Measurements from ENCODE around the gene SYCP3. TPM values are rescaled to one million over a fixed set of nuclear protein-coding genes. Genes with fewer than 3 reads are reported as not detected.

The SYCP3 gene
- total and polyA plus RNA-seq, 2 of the 8 experiments (the other 6 are each of a cell fraction or from before 2014, with no cell fraction given) = 0.02 to 0.07 TPM

- Histone ChIP-seq H2BK120ac (replicated peaks; ENCODE audit: low read depth, low read length) (no peak overlapping the region), H3K18ac (ENCODE audit: extremely low read depth, low read length) (no peak overlapping the region), H3K4me2 (ENCODE audit: insufficient read depth in 1 of 2, low read depth in 2 of 2, low read length in 2 of 2) (no peak overlapping the region), H2BK15ac (ENCODE audit: low read length) (no peak overlapping the region), H3K9ac (replicated peaks in 1 of 4; ENCODE audit: extremely low read depth in 1 of 4, low read depth in 3 of 4, low read length in 3 of 4) (no peak overlapping the region), H2BK12ac (ENCODE audit: low read depth, low read length) (no peak overlapping the region), H3K27ac (ENCODE audit: low read depth, low read length) (no peak overlapping the region), H4K5ac (ENCODE audit: insufficient read length, low read depth, low read length) (no peak overlapping the region), H4K20me1 (replicated peaks in 1 of 2; ENCODE audit: control insufficient read depth in 1 of 2, insufficient read depth in 2 of 2, low read length in 2 of 2) (no peaks in the 10 kb centered on the region), H4K91ac (replicated peaks; ENCODE audit: insufficient read length, low read length) (no peak overlapping the region), H4K8ac (ENCODE audit: extremely low read depth, insufficient read depth, low read length) (no peak overlapping the region), H2AK5ac (ENCODE audit: low read depth, low read length) (no peak overlapping the region), H3K56ac (replicated peaks; ENCODE audit: insufficient read length, low read depth, low read length) (no peak overlapping the region), H2BK20ac (ENCODE audit: low read length) (no peak overlapping the region), H3K4ac (replicated peaks; ENCODE audit: insufficient read length, low read depth, low read length) (no peak overlapping the region), H3K23ac (ENCODE audit: insufficient read length) (no peak overlapping the region), H3K4me3 (ENCODE audit: extremely low read depth in 1 of 4, insufficient read depth in 2 of 4, low read depth in 3 of 4, low read length in 4 of 4) (no peak overlapping the region), H3K27me3 (replicated peaks in 1 of 4; ENCODE audit: control insufficient read depth in 3 of 4, extremely low read depth in 1 of 4, insufficient read depth in 3 of 4, low read length in 3 of 4) (no peaks in the 10 kb centered on the region), H3K23me2 (ENCODE audit: low read depth, low read length) (no peaks in the 10 kb centered on the region), H3K14ac (ENCODE audit: insufficient read length) (no peak overlapping the region), H3K36me3 (ENCODE audit: control insufficient read depth in 2 of 4, insufficient read depth in 4 of 4, low read length in 3 of 4) (peaks cover 6 to 8% (median 6%) of the 10 kb centered on the region in 4 experiments; a peak in 5 of 8 replicates), H2BK5ac (ENCODE audit: low read depth, low read length) (no peak overlapping the region), H2AFZ (ENCODE audit: low read length) (no peak overlapping the region), H3K9me3 (ENCODE audit: insufficient read depth in 2 of 2, low read depth in 1 of 2, low read length in 1 of 2) (no peaks in the 10 kb centered on the region), H3K4me1 (replicated peaks in 1 of 4; ENCODE audit: control insufficient read depth in 3 of 4, insufficient read depth in 4 of 4, low read length in 3 of 4) (no peaks in the 10 kb centered on the region), H3K79me1 (ENCODE audit: low read depth, low read length) (no peaks in the 10 kb centered on the region), H3K79me2 (ENCODE audit: control insufficient read depth in 1 of 2, insufficient read depth in 2 of 2, low read length in 2 of 2) (no peaks in the 10 kb centered on the region)
- DNase-seq (ENCODE audit: low read depth in 1 of 2, low spot score in 2 of 2) (no peak), FAIRE-seq (no peak)
- CTCF ChIA-PET (ENCODE audit: partially characterized antibody) = no interaction called here
- WGBS, 2 experiments (ENCODE audit: extremely low coverage in 1 of 2, insufficient coverage in 1 of 2, insufficient read length in 1 of 2, insufficient replicate concordance in 2 of 2, low coverage in 1 of 2, low lambda C conversion rate in 2 of 2, missing lambda C conversion rate in 1 of 2) = 88% methylated on average over 5 of the region's 5 CpGs; no CpG with 5 or more reads in 1 of the 2 experiments
- POLR2A ChIA-PET (ENCODE audit: partially characterized antibody) = no interaction called here
- no peak for TF ChIP-seq CTCF (IDR thresholded peaks at IDR 0.05; ENCODE audit: control extremely low read depth in 1 of 3, insufficient read depth in 1 of 3, low read depth in 1 of 3, low read length in 3 of 3)
- TF ChIP-seq NANOG (IDR thresholded peaks at IDR 0.05; ENCODE audit: insufficient read depth, low read depth, low read length, poor library complexity, severe bottlenecking) = no peak
- TF ChIP-seq RXRA (IDR thresholded peaks at IDR 0.05; ENCODE audit: insufficient read depth, low read depth, low read length) = no peak
- no peak for TF ChIP-seq KDM5A (IDR thresholded peaks at IDR 0.05; ENCODE audit: low read length)
- no peak for TF ChIP-seq TEAD4 (IDR thresholded peaks at IDR 0.05; ENCODE audit: low read depth, low read length)
- TF ChIP-seq JUND (IDR thresholded peaks at IDR 0.05; ENCODE audit: low read length) = no peak
- no peak for TF ChIP-seq ATF2 (IDR thresholded peaks at IDR 0.05; ENCODE audit: low read length)
- no peak for TF ChIP-seq POLR2A (IDR thresholded peaks at IDR 0.05; ENCODE audit: control extremely low read depth in 1 of 2, low read depth in 2 of 2, low read length in 2 of 2)
- TF ChIP-seq SIX5 (IDR thresholded peaks at IDR 0.05; ENCODE audit: low read depth, low read length) = no peak
- TF ChIP-seq GABPA (IDR thresholded peaks at IDR 0.05; ENCODE audit: borderline replicate concordance, insufficient read depth, low read length) = no peak
- TF ChIP-seq CBX5 (IDR thresholded peaks at IDR 0.05; ENCODE audit: low read depth, low read length) = no peak
These were observed 1.3 kb upstream of the SYCP3 start for GRCh38 chr12:101740566-101740965.

Data from H1 (cell line).